Right atrium auricular region (tissue), 2 donors: Measurements from ENCODE around the gene TGFA. TPM values are rescaled to one million over a fixed set of nuclear protein-coding genes. Genes with fewer than 3 reads are reported as not detected.

Source experiments
- DNase-seq: peaks from one replicate; pipeline ENCODE4 v3.0.0-alpha.2; 2019; ENCODE audit warnings: low spot score
- H3K27ac ChIP-seq, 2 donors: fragments of 200-600 bp; sonication (generic); 1 replicate in 1 of 2; 2 replicates in 1 of 2; pipeline ENCODE4 v1.5.1; 2016 to 2019
- H3K27me3 ChIP-seq, 2 donors: fragments of 200-600 bp; sonication (generic); one replicate each; pipeline versions ENCODE4 v1.5.1 to v1.6.0; 2017 to 2019
- H3K36me3 ChIP-seq: fragments of 200-600 bp; sonication (generic); one replicate; pipeline ENCODE4 v1.5.1; 2016
- H3K4me1 ChIP-seq, 2 donors: fragments of 200-600 bp; sonication (generic); one replicate each; pipeline versions ENCODE4 v1.5.1 to v1.6.0; 2017 to 2019
- H3K4me3 ChIP-seq, 2 donors: fragments of 200-600 bp; sonication (generic); 1 replicate in 1 of 2; 2 replicates in 1 of 2; pipeline ENCODE4 v1.5.1; 2017 to 2019; ENCODE audit warnings: mild to moderate bottlenecking in 1 of 2, moderate library complexity in 1 of 2
- H3K9me3 ChIP-seq, 2 donors: fragments of 200-600 bp; sonication (generic); one replicate each; pipeline ENCODE4 v1.5.1; 2019
- CTCF ChIP-seq, 2 donors: fragments of 200-600 bp; sonication (generic); IDR thresholded peaks; one replicate each; pipeline ENCODE4 v1.5.1; 2019; ENCODE audit warnings: antibody characterized with exemption in 2 of 2
- total RNA-seq, 2 donors: library from RNA; depleted of rRNA; stranded (reverse); fragments of >200 nt; gene quantifications; one replicate each; pipeline ENCODE4 v1.1.0, GENCODE V29; 2016

TGFA gene
- total RNA-seq, 2 donors from 2014 or later: 0.24 to 1.7 TPM

DNA sequence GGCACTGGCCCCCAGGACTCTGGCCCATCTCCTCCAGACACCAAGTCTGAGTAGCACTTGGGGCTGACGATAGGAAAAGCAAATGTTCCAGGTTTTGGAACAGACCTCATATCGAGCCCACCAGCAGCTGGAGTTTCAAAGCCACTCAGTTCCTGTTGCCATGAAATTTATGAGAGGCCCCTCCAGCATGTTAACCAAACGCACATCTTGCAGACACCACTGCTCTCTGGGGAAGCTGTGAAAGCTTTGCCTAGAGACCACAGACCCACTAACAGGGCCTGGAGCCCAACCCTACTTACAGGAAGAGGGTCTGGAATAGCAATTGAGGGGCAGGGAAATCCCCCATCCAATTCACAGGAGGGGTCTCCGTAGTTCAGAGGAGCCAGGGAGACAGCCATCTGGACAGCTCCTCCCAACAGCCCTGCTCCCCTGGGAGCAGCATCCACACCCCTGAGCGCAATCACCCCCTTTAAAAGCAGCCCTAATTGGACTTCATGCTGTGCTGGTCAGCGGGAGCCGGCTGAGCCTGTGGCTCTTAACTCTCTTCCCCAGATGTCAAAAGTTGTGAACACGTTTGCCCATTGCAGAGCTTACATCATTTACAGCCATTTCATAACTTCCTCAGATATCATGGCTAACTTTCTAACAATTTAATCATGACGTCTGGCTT is 81.3 kb downstream of the TGFA start:
- no peak for DNase-seq
- TF ChIP-seq CTCF (IDR thresholded peaks at IDR 0.05): no peak
- H3K9me3 ChIP-seq: no peaks in the 10 kb centered on the region
- H3K27me3 ChIP-seq: no peaks in the 10 kb centered on the region
- H3K4me1 ChIP-seq: peaks cover 0 to 28% of the 10 kb centered on the region in 2 donors
- H3K4me3 ChIP-seq: no peak overlapping the region
- H3K36me3 ChIP-seq: no peaks in the 10 kb centered on the region
- H3K27ac ChIP-seq: no peak overlapping the region

DNA sequence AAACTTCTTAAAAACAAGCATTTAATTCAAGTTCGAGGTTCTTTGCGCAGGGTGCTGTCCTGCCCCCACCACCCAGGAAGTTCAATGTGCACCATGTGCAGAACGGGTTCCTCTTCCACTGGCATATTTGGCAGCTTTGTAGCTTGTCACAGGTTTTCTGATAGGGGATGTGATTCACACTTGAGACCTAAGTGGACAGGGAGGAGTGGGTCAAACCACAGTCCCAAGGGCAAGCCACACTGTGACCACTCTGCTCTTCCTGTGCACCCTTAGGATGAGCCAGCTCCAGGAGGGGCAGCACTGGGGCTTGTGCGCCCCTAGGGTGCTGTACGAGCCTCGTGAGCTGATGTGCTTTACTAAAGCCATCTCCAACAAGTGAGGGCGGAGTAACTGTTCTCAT is 82.5 kb downstream of the TGFA start:
- Histone ChIP-seq H3K4me1 (peaks cover 0 to 28% of the 10 kb centered on the region in 2 donors), H3K4me3 (no peak overlapping the region), H3K9me3 (no peaks in the 10 kb centered on the region), H3K27me3 (no peaks in the 10 kb centered on the region), H3K27ac (peak overlapping the region in 1 of 2 donors; percentile 2), H3K36me3 (no peaks in the 10 kb centered on the region)
- no peak for DNase-seq
- no peak for TF ChIP-seq CTCF (IDR thresholded peaks at IDR 0.05)

DNA sequence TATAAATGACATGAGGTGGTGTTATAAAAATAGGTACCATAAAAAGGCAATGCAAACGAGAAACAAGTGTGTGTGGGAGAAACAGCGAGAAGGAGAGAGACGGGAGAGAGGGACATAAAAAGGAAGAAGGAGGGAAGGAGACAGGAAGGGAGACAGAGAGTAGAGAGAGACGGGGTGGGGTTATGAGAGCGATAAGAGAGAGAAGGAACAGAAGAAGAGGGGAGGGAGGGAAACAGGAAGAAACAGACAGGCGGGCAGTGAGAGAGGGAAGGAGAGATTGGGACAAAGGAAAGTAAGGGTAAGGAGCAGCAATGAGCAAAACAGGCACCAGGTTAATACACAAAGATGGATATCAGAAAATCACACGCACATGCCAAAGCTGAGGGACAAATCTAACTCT is 83.7 kb downstream of the TGFA start:
- no peak for TF ChIP-seq CTCF (IDR thresholded peaks at IDR 0.05)
- no peaks in the 10 kb centered on the region for H3K36me3 ChIP-seq
- peaks cover 0 to 28% of the 10 kb centered on the region in 2 donors for H3K4me1 ChIP-seq

GRCh38 chr2:70469435-70469834 is 84.2 kb downstream of the TGFA start:
- Histone ChIP-seq H3K4me3 (no peak overlapping the region), H3K27ac (no peak overlapping the region), H3K27me3 (no peaks in the 10 kb centered on the region), H3K4me1 (peaks cover 0 to 28% of the 10 kb centered on the region in 2 donors), H3K36me3 (no peaks in the 10 kb centered on the region), H3K9me3 (no peaks in the 10 kb centered on the region)
- DNase-seq: no peak
- no peak for TF ChIP-seq CTCF (IDR thresholded peaks at IDR 0.05)

More for the DNA sequence above, 83.7 kb downstream of the TGFA start:
- H3K4me3 ChIP-seq: no peak overlapping the region
- no peaks in the 10 kb centered on the region for H3K9me3 ChIP-seq
- no peak overlapping the region for H3K27ac ChIP-seq
- no peaks in the 10 kb centered on the region for H3K27me3 ChIP-seq
- DNase-seq: no peak

DNA sequence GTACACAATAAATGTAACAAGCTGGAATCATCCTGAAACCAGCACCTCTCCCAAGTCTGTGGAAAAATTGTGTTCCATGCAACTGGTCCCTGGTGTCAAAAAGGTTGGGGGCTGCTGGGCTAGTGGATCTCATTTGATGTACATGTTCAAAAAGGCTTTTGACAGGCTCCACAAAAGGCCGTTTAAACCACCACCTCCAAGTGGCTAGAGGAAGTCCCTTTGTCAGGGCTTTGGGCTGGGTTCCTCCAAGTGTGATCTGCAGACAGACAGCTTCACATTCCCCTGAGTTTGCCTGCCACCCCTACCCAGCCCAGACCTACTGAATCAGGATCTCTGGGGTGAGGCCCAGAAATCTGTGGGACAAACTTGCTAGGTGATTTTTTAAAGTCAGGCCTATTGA is 84.7 kb downstream of the TGFA start:
- TF ChIP-seq CTCF (IDR thresholded peaks at IDR 0.05): no peak
- no peak for DNase-seq
- H3K9me3 ChIP-seq: no peaks in the 10 kb centered on the region
- H3K4me3 ChIP-seq: no peak overlapping the region
- H3K27me3 ChIP-seq: no peaks in the 10 kb centered on the region
- H3K27ac ChIP-seq: no peak overlapping the region
- peaks cover 0 to 28% of the 10 kb centered on the region in 2 donors for H3K4me1 ChIP-seq
- H3K36me3 ChIP-seq: no peaks in the 10 kb centered on the region
